HFF-Myc (cell line): ENCODE data around the gene PTPRN2.

Experiments
- DNase-seq: peaks from one replicate; pipeline ENCODE4 v3.0.0-alpha.2; 2011; ENCODE audit warnings: low read depth; ENCODE audit errors: extremely low read depth
- H3K4me3 ChIP-seq: replicated peaks from 2 replicates; pipeline ENCODE4 v1.5.1; 2011; ENCODE audit warnings: low read depth, mild to moderate bottlenecking, control low read depth, low read length
- CTCF ChIP-seq: IDR thresholded peaks from 2 replicates; pipeline ENCODE4 v1.5.1; 2012; ENCODE audit warnings: mild to moderate bottlenecking, low read depth, low read length, control low read depth; ENCODE audit errors: missing control alignments

PTPRN2 gene

GRCh38 chr7:158186864-158187693 lies 400.5 kb downstream of the PTPRN2 start:
- DNase-seq, result no peak
- H3K4me3 ChIP-seq, result no peak overlapping the region
- TF ChIP-seq CTCF, result no peak

- no peak overlapping the region for H3K4me3 ChIP-seq
- TF ChIP-seq CTCF, result no peak
- no peak for DNase-seq
These were observed 401.2 kb downstream of the PTPRN2 start for GRCh38 chr7:158186406-158186805.

- H3K4me3 ChIP-seq, result no peak overlapping the region
- DNase-seq, result no peak
- TF ChIP-seq CTCF, result no peak
These were observed 402.0 kb downstream of the PTPRN2 start for GRCh38 chr7:158185653-158186052.

- DNase-seq, result no peak
- TF ChIP-seq CTCF, result no peak
- no peak overlapping the region for H3K4me3 ChIP-seq
These were observed 404.2 kb downstream of the PTPRN2 start for GRCh38 chr7:158183431-158183830.

- TF ChIP-seq CTCF, result no peak
- no peak overlapping the region for H3K4me3 ChIP-seq
- DNase-seq, result no peak
These were observed 411.0 kb downstream of the PTPRN2 start for GRCh38 chr7:158176561-158177173.

GRCh38 chr7:158175779-158176178 lies 411.8 kb downstream of the PTPRN2 start:
- TF ChIP-seq CTCF, result no peak
- no peak overlapping the region for H3K4me3 ChIP-seq
- no peak for DNase-seq
